Hepatocyte (in vitro differentiated cells): Measurements from ENCODE around the gene IPPK.

ENCODE experiments used
- EZH2 ChIP-seq: fragments of 200-600 bp; sonication (generic); IDR thresholded peaks from 2 replicates; pipeline ENCODE4 v1.6.1; 2016; ENCODE audit warnings: antibody characterized with exemption, mild to moderate bottlenecking, borderline replicate concordance
- TF ChIP-seq, protein P1 (sequence below): fragments of 200-600 bp; sonication (generic); IDR thresholded peaks from 2 replicates; pipeline ENCODE4 v1.5.1; 2016; ENCODE audit warnings: antibody characterized with exemption, mild to moderate bottlenecking; ENCODE audit not compliant: poor library complexity

DNA sequence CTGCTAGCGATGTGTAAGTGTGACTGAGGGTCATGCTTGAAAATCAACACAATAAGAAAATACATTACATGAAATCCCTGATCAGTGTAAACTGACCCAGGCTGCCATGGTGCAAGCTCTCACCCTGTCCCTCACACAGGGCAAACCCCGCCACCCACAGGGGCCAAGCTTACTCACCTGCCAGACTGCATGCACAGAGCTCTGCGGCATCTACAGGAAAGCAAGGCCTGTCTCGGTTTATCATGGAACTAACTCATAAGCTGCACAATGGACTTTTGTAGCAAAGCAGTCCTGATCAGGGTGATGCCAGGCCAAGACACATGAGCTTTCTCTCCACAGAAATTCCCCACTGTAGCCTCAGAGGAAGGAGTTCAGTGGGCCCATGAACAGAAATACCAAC is 9.7 kb downstream of the IPPK start:
- TF ChIP-seq, protein P1, sequence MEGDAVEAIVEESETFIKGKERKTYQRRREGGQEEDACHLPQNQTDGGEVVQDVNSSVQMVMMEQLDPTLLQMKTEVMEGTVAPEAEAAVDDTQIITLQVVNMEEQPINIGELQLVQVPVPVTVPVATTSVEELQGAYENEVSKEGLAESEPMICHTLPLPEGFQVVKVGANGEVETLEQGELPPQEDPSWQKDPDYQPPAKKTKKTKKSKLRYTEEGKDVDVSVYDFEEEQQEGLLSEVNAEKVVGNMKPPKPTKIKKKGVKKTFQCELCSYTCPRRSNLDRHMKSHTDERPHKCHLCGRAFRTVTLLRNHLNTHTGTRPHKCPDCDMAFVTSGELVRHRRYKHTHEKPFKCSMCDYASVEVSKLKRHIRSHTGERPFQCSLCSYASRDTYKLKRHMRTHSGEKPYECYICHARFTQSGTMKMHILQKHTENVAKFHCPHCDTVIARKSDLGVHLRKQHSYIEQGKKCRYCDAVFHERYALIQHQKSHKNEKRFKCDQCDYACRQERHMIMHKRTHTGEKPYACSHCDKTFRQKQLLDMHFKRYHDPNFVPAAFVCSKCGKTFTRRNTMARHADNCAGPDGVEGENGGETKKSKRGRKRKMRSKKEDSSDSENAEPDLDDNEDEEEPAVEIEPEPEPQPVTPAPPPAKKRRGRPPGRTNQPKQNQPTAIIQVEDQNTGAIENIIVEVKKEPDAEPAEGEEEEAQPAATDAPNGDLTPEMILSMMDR = no peak
- no peak for TF ChIP-seq EZH2
